ENCODE measurements around the gene IGF2BP1. TPM values are rescaled to one million over a fixed set of nuclear protein-coding genes. Genes with fewer than 3 reads are reported as not detected.
"Not testable (repeated sequence)": the region's sequence is repeated elsewhere in the genome, so short reads cannot be mapped to it uniquely, and the experiment has no call there.

Gene IGF2BP1
- total RNA-seq, 1 experiment from 2014 or later: 6.4 TPM

DNA sequence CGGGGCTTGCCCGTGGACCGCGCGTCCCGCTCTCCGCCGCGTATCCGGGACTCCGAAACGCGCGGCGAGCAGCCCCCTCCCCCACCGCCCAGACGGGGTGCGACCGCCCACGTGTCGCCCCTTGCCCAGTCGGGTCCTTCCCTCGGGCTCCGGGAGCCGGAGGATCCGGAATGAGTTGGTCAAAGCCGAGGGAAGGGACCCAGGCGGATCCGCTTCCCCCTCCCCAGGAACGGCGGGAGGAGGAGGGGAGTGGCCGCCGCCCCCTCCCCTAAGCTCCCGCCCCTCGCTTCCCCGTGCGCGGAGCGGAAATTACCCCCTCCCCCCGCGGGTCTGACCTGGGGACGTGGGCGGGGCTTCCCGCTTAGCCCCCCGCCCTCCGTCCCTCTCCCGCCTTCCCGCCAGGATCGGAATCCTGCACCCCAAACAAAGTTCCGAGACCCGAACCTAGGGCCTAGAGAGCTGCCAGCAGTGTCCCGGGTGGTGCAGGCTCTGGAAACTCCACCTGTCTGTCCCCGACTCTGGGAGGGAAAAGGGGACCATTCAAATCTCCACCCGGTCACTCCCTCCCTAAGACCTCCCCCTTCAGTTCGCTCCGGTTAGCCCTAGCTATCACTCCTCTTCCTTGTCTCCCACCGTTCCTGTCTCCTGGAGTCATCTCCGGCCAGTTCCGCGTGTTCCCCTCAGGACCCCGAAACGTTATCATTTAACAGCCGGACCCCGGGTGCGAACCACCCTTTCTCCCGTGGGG lies 1.0 kb upstream of the IGF2BP1 start:
- DNase-seq (ENCODE audit: low read depth): peak; percentile 57

DNA sequence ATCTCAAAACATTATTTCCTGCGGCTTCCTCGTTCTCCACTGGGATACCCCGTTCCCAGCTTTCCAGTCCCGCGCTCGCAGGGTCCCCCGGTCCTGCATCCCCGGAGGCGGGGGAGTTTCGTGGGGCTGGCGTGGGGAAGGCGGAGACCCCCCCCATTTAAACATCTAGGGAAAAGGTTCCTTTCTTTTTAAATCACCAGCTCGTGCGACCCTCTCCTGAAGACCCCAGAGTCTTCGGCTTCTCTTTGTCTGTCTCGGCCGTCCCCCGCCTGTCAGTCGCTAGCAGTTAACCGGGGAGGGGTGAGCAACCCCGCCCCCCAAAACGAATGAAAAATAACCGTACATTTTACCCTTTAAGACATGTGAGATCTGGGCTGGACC lies 473 bp upstream of the IGF2BP1 start:
- DNase-seq (ENCODE audit: low read depth): no peak

DNA sequence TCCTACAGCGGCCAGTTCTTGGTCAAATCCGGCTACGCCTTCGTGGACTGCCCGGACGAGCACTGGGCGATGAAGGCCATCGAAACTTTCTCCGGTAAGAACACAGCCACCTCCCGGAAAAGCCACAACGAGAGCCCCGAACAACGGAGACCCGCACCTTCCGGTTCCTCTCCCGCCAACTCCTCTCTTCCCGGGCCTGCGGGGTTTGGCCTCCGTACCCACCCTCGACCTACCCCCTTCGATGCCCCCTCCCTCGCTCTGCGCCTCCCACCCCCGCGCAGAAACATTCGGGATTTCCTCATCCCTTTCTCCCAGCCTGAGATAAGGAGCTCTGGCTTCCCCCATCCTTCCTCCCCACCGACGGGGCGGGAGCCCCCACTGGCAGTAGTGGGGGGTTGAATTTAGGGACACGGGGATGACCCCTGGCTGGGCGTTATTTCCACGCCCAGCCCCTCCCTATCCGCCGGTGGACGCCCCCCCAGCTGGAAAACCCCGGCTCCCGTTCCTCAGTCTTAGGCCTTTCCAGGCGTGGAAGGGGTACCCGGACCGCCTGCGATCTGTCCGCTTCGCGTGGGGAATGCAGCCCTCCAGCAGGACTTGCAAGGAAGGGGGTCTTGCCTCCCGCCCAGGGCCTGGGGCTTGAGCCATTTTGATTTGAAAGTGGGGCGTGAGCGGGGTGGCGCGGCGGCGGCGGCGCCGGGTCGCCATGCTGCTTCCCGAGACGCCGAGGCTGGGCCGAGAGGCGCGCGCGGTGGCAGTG lies 822 bp downstream of the IGF2BP1 start:
- no peak for DNase-seq (ENCODE audit: low read depth)

DNA sequence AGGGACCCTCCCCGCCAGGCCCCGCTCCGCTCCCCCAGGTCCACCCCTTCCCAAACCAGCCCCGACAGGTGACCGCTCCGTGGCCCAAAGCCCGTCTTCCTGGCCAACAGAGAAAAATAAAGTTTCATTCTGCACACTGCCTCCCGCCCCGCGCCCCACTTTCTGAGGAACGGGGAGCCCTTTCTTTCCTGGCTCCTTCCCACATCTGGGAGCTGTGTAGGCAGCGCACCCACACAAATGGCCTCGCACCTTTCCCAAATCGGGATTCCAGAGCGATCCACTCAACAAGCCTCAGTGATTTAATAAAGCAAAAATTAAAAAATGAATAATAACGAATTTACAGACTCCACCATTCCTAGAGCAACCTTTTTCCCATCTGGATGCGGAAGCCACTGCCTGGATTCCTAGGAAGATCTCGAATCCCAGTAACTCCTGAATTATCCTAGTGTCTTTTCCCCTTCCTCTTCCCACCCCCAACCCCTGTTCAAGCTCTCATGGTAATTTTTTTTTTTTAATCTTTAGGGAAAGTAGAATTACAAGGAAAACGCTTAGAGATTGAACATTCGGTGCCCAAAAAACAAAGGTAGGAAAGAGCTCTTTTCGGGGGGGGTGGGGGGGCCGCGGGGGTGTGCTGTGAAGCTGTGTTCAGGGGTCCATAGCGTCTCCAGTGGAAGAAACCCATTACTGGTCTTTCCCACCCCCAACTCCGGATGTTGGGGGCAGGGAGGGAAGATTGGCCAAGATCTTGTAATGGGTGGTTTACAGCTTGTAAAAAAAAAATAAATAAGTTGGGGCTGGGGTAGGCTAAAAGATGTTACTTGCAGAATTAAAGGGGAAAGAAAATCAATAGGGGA lies 1.6 kb downstream of the IGF2BP1 start:
- DNase-seq (ENCODE audit: low read depth): no peak

DNA sequence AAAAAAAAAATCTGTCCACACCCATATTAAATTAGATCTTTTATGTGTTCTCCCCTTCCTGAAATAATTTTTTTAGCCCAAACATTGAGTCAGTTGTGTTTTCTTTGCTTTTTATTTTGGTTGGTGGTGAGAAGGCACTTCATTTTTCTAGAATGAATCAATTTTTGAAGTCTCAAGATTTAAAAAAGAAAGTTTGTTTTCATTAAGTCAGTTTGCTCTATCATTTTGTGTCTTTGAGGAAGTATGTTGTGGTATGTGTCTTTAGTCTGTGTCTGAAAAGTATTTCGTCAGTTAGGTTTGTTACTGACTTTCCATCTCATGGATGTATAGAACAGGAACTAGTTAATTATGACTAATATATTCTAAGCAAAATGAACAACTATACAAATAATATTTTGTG lies 3.8 kb downstream of the IGF2BP1 start:
- peak; percentile 60 for DNase-seq (ENCODE audit: low read depth)

DNA sequence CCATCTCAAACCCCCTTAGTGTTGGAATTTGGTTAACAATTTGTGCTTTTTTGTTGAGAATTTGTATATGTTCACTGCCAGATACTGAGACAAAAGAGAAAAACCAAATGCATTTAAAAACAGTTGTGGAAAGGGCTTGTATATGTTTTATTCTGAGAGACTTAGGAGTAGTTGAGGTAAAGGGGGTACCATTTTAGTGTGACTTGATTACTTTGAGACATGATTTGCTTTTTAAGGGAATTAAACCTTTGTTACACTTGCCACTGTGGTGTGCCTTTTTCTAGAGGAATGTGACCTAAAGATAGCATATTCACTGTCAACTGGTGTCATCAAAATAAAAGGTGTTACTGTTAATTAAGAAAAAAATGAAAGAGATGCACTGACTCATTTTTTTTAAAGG lies 4.5 kb downstream of the IGF2BP1 start:
- DNase-seq (ENCODE audit: low read depth): no peak

DNA sequence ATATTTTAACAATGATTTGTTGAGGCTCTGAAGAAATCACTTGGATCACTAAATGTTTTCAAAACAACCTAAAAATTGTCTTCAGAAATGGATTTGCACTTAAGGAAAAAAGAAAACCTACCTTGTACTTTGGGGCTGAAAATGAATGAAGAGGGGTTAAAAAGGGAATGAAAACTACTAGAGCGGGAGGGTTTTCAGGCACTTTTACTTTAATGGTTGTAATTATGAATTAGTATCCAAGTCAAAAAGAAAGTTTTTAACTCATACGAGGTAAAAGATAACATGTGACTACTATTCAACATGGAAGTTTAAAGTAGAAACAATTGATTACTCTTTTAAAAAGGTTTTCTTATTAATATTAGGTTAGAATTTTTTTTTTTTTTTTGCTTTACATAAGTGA lies 5.1 kb downstream of the IGF2BP1 start:
- DNase-seq (ENCODE audit: low read depth): no peak

DNA sequence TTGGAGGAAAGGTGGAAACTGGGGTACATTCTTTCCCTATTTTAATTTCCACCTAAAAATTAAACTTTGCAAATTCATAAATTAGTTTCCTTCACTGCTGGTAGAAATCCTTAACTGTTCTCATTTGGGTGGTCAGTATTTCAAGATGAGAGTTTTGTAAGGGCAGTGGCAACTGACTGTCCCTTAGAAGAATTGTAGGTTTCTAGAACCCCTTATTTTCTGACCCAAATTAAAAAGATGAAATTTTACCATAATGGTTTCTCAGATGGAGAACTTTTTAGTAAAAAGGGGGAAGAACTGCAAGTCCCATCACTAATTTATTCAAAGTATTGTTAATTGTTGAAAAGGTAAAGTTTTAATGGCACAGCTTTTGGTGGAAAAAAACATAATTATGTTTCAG lies 5.6 kb downstream of the IGF2BP1 start:
- no peak for DNase-seq (ENCODE audit: low read depth)

DNA sequence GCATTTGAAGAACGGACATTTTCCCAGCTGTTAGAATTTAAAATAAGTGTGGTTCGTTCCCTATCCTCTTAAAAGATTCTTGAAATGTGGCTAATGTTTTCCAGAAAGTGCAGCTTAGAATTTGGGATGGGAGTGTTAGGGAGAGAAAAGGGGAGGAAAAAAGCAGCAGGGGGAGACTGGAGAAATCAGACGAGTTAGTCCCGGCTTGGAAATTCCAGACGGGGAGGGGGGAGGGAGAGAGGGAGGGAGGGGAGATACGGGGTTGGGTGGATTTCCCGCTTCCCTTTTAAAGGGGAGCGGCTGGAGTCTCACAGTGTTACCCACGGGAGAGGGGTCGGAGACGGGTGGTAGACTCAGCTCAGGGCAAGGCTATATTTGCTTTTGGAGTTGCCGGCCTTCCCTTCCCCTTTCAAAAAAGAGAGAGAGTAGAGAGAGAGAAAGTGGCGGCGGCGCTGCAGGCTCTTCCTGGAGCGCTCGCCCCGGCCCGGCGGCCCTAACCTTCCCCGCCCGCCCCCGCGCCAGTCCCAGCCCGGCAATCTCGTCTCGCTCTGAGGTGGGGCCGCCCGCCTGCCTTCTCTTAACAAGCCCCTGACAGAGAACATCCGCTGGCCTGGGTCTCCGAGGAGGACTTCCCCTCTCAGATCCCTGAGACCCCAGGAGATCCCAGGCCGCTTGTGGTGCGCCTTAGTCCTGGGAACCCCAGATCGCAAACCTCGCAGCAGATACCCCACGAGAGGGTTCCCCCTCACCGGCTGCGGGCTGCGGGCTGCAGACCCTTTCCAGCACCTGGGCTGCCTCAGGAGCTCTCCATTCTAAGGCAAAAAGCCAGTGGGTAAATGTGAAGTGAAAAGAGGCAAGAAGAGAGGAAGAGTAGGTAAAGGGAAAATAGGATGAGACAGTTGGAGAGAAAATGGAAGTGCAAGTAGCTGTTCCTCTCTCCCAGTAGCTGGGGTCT lies 6.6 kb downstream of the IGF2BP1 start:
- DNase-seq (ENCODE audit: low read depth): peak; percentile 53

DNA sequence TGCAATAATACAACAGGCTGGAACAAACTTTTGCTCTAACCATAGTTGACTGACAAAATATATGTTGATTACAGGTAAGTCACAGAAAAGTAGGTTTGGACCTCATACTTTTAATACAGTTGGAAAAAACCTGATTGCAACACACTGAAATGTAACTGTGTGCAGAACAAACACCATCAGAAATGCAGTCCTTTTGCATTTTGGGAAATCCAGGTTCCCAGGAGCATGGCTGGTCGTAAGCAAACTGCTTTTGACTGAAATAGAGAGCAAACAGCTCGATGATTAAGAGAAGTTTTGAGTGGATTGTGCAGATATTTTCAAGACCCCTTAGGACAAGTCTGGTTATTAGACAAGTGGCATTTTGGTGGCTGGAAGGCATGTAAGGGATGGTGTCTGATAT lies 8.0 kb downstream of the IGF2BP1 start:
- no peak for DNase-seq (ENCODE audit: low read depth)

DNA sequence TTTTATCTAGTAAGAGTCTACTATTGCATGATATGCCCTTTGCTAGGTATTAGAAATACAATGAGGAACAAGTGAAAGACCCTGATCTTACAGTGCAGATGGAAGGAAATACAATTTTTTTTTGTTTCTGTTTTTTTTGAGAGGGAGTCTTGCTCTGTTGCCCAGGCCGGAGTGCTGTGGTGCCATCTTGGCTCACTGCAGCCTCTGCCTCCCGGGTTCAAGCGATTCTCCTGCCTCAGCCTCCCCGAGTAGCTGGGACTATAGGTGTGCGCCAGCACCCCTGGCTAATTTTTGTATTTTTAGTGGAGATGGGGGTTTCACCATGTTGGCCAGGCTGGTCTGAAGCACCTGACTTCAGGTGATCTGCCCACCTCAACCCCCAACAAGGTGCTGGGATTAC lies 11.7 kb downstream of the IGF2BP1 start:
- DNase-seq (ENCODE audit: low read depth): not testable (repeated sequence)

DNA sequence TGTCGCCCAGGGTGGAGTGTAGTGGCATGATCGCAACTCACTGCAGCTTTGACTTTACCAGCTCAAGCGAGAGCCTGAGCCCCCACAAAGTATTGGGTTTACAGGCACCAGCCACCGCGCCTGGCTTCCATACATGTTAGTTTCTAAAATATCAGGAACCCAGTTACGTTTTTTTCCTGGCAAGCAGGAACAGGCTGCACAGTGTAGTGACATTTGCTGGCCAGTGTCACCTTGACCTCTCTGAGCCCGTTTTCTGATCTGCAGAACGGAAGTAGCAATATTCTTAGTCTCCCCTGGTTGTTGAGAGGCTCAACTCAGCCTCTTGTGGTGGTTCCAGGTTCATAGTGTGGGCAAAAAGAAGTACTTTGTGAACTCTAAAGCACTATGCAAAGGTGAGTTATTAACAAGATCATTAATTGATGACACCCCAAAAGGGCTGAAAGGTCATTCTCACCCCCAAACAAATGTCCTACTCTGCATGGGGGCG lies 15.6 kb downstream of the IGF2BP1 start:
- no peak for DNase-seq (ENCODE audit: low read depth)

DNA sequence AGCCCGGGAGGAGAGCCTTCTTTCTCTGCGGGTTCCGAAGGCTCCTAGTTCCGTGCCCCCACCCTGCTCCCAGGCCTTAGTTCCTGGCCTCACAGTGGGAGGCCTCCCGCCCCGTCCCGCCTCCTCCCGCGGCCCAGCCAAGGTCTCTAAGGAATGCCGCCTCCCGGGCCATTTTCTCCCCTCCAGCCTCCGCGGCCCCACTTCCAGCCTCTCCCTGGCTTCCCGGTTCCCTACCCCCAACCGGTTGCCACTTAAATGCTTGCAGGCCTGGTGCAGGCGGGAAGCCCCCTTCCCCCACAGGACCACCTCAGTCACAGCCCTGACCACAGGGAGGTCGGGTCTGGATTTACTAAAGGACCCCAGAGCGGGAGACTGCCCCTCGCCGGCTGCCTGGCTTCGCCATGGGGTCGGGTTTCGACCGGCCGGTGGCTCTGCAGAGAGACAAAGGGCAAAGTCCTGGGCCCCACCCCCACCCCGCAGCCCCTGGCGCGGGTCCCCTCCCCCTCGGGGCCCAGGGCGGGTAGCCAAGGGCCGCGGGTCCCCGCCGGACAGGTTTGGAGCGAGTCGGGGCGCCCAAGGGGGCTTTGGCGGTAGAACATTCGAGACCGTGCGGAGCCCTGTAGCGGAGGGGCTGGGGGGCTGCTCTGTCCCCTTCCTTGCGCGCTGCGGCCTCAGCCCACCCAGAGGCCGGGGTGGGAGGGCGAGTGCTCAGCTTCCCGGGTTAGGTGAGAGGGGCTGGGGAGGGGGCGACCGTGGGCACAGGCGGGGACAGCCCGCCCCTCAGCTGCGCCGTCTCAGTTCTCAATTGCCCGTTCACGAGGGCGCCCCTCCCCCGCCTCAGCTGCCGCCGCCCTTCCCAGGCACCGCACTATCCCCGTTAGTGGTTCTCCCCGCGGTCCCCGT lies 16.4 kb downstream of the IGF2BP1 start:
- DNase-seq (ENCODE audit: low read depth): no peak

DNA sequence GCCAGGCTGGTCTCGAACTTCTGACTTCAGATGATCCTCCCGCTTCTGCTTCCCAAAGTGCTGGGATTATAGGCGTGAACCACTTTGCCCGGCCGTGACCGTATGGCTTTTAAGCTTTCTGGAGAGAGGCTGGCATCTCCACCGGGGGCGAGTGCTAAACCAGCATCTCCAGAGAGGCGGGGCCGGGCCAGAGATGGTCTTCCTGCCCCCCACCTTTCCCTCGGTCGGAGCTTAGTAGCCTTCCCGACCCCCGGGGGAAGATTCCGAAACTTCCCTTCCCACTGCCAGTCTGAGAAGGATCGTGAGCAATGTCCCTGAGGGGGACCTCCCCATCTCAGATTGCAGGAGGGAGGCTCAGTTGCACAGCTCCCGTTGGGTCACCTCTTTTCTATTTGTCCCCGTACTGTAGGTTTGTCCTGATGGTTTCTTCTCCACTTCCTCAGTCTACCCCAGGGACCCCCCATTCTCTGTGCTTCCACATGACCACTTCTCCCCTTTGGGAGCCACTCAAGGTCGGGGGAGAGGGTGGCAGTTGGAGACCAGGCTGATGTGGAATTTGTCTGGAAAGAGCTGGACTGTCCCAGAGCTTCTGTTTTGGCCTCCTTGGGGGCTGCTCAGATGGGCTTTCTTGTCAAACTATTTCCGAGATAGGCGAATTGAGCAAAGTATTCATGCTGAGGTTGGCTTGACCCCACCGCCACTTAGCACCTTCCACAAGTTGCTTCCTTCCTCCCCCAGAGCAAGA lies 18.2 kb downstream of the IGF2BP1 start:
- DNase-seq (ENCODE audit: low read depth): no peak

DNA sequence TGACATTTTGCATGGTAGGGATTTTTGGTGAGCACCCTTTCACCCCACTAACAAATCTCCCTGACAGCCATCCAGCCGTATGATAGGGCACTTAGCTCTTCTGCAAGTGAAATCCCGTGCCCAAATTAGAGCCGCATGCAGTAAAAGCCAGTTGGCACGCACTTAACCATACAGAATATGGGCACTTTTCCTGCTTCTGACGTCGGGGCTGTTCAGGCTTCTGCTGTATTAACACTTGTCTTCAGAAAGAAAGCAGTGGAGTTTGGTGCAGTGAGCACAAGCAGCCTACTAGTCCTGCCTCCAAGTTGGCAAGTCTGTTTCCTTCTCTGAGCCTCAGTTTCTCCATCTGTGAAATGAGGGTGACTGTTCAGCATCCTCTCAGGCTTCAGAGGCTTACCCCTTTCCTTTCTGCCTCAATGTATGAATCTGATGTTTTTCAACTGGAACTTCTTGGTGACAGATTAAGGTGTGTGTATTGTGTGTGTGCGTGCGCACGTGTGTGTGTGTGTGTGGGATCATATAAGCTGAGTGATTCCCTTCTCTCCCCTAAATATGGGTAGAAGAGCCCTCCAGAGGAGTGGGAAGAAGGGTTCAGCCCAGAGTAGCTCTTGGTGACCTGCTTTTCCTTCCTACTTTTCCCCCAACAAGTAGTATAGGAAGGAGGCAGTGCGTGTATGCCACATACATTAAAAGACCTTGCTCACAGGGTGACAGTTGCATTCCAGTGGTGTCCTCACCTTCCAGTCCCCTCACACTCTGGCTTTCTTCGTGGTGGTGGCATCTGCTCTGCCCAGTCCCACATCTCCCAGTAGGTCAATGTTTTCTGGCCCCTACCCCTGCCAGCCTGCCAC lies 19.0 kb downstream of the IGF2BP1 start:
- no peak for DNase-seq (ENCODE audit: low read depth)

DNA sequence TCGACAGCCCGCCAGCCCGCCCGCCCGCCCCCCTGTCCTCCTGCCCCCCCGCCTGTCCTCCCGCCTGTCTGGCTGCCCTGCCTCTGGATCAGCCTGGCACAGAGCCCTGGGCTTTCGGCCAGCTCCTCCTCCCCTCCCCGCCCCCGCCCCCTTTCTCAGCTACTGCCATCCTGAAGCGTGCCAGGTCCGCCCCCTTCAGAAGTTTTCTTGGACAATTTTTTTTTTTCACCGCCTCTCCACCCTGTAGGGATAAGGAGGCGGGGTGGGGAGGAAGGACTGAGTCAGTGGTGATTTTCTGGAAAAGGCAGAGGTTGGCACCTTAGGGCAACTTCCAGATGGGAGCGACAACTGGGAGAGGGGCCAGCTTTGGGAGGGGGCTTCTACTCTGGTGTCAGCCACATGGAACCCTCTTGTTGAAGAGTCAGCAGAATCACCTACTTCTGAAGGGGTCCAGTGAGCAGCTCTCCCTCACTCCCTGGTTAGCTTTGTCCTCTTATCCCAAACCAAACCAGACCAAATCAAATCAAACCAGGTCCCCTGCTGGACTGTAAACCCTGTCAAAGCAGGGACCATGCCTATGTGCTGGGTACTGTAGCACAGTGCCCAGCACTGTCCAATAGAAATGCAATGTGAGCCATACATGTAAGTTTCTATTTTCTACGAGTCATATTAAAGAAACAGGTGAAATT lies 19.7 kb downstream of the IGF2BP1 start:
- DNase-seq (ENCODE audit: low read depth): peak; percentile 90

DNA sequence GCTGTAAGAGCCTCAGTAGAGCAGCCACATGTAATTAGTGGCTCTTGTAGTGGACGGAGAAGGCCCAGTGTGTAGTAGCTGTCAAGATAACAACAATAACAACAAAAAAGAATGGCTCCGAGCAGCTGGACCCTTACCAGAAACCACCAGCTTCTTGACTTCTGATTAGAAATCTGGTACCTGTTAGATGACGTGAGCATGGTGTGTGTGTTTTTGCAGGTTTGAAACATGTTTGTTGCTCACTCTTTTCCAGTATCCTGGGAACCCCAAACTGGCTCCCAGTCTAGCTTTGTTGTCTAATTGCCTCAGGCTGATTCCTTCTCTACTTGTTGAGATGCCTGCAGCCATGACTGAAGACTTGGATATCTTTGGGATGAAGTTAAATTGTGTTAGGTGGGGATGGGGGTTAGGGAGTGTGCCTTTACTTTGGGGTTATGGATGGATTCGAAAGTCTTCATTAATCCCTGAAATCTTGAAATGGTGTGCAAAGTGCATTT lies 21.0 kb downstream of the IGF2BP1 start:
- no peak for DNase-seq (ENCODE audit: low read depth)
